ENCODE data around the gene FARS2. TPM values are rescaled to one million over a fixed set of nuclear protein-coding genes. Genes with fewer than 3 reads are reported as not detected.

FARS2 gene
- total RNA-seq, 4 donors from 2014 or later = 16.4 to 26.1 (median 21.4) TPM

GRCh38 chr6:5471044-5471443, 209.7 kb downstream of the FARS2 start:
- peak; percentile 40 to 53 for DNase-seq (ENCODE audit: low spot score in 2 of 2)
- Histone ChIP-seq H3K4me1 (peaks cover 0 to 8% (median 3%) of the 10 kb centered on the region in 4 donors), H3K4me3 (no peak overlapping the region), H3K36me3 (no peaks in the 10 kb centered on the region), H3K27ac (peak overlapping the region in 1 of 4 donors; percentile 34), H3K9me3 (no peaks in the 10 kb centered on the region), H3K27me3 (no peaks in the 10 kb centered on the region)
- 5 to 8% methylated on average over 8 of the region's 8 CpGs for WGBS, 2 donors
- TF ChIP-seq POLR2A (IDR thresholded peaks at IDR 0.05) = no peak
- peak in 1 of 2 donors; percentile 24 for TF ChIP-seq EP300 (IDR thresholded peaks at IDR 0.05)
- TF ChIP-seq CTCF (IDR thresholded peaks at IDR 0.05) = peak; percentile 61 to 80 (median 77)

GRCh38 chr6:5471637-5472398, 210.5 kb downstream of the FARS2 start:
- H3K9me3 ChIP-seq = no peaks in the 10 kb centered on the region
- no peak for DNase-seq (ENCODE audit: low spot score in 2 of 2)
- peak overlapping the region in 1 of 4 donors; percentile 34 for H3K27ac ChIP-seq
- no peaks in the 10 kb centered on the region for H3K36me3 ChIP-seq
- no peaks in the 10 kb centered on the region for H3K27me3 ChIP-seq
- 82% methylated on average over 12 of the region's 12 CpGs for WGBS, 2 donors
- no peak overlapping the region for H3K4me3 ChIP-seq
- peaks cover 0 to 8% (median 3%) of the 10 kb centered on the region in 4 donors for H3K4me1 ChIP-seq
- TF ChIP-seq POLR2A (IDR thresholded peaks at IDR 0.05) = no peak
- no peak for TF ChIP-seq CTCF (IDR thresholded peaks at IDR 0.05)
- no peak for TF ChIP-seq EP300 (IDR thresholded peaks at IDR 0.05)

GRCh38 chr6:5472571-5472970, 211.3 kb downstream of the FARS2 start:
- no peaks in the 10 kb centered on the region for H3K9me3 ChIP-seq
- no peaks in the 10 kb centered on the region for H3K27me3 ChIP-seq
- H3K4me1 ChIP-seq = peaks cover 0 to 8% (median 3%) of the 10 kb centered on the region in 4 donors
- DNase-seq (ENCODE audit: low spot score in 2 of 2) = no peak
- no peak overlapping the region for H3K4me3 ChIP-seq
- 74 to 76% methylated on average over 2 of the region's 2 CpGs for WGBS, 2 donors
- no peak overlapping the region for H3K27ac ChIP-seq
- no peaks in the 10 kb centered on the region for H3K36me3 ChIP-seq
- TF ChIP-seq EP300 (IDR thresholded peaks at IDR 0.05) (no peak), POLR2A (IDR thresholded peaks at IDR 0.05) (no peak), CTCF (IDR thresholded peaks at IDR 0.05) (no peak)

- H3K27ac ChIP-seq = no peak overlapping the region
- no peak overlapping the region for H3K4me3 ChIP-seq
- peaks cover 0 to 8% (median 3%) of the 10 kb centered on the region in 4 donors for H3K4me1 ChIP-seq
- no peaks in the 10 kb centered on the region for H3K36me3 ChIP-seq
- H3K27me3 ChIP-seq = no peaks in the 10 kb centered on the region
- no peak for DNase-seq (ENCODE audit: low spot score in 2 of 2)
- 93 to 98% methylated on average over 3 of the region's 3 CpGs for WGBS, 2 donors
- TF ChIP-seq CTCF (IDR thresholded peaks at IDR 0.05) (no peak), POLR2A (IDR thresholded peaks at IDR 0.05) (no peak), EP300 (IDR thresholded peaks at IDR 0.05) (no peak)
- no peaks in the 10 kb centered on the region for H3K9me3 ChIP-seq
Observed at GRCh38 chr6:5475779-5476178, 214.5 kb downstream of the FARS2 start.

GRCh38 chr6:5478380-5478779, 217.1 kb downstream of the FARS2 start:
- 93 to 96% methylated on average over 6 of the region's 6 CpGs for WGBS, 2 donors

More at GRCh38 chr6:5478380-5478779, 217.1 kb downstream of the FARS2 start:
- no peaks in the 10 kb centered on the region for H3K27me3 ChIP-seq
- TF ChIP-seq CTCF (IDR thresholded peaks at IDR 0.05) (no peak), EP300 (IDR thresholded peaks at IDR 0.05) (no peak), POLR2A (IDR thresholded peaks at IDR 0.05) (no peak)
- H3K27ac ChIP-seq = no peak overlapping the region
- H3K36me3 ChIP-seq = no peaks in the 10 kb centered on the region
- no peaks in the 10 kb centered on the region for H3K4me1 ChIP-seq
- H3K4me3 ChIP-seq = no peak overlapping the region
- DNase-seq (ENCODE audit: low spot score in 2 of 2) = no peak
- H3K9me3 ChIP-seq = no peaks in the 10 kb centered on the region
